Adrenal gland (tissue), 5 donors: ENCODE results near the gene SIN3A.

ENCODE experiments used
- POLR2A ChIP-seq, 2 donors: fragments of 450-650 bp; IDR thresholded peaks; one replicate each; pipeline ENCODE4 v1.6.1; 2017; ENCODE audit warnings: antibody characterized with exemption in 2 of 2, mild to moderate bottlenecking in 2 of 2, moderate library complexity in 1 of 2
- TF ChIP-seq, protein P1 (sequence below), 6 experiments: fragments of 450-650 bp in 4 of 6; fragments of 200-600 bp in 2 of 6; sonication (generic) in 1 of 6; IDR thresholded peaks; 1 replicate in 5 of 6; 2 replicates in 1 of 6; pipeline versions ENCODE4 v1.5.1 to v1.8.0; 2016 to 2021; ENCODE audit warnings: antibody characterized with exemption in 6 of 6, mild to moderate bottlenecking in 2 of 6, moderate library complexity in 1 of 6
- donor health status: DM: no; HTN: no; CAD: no.

DNA sequence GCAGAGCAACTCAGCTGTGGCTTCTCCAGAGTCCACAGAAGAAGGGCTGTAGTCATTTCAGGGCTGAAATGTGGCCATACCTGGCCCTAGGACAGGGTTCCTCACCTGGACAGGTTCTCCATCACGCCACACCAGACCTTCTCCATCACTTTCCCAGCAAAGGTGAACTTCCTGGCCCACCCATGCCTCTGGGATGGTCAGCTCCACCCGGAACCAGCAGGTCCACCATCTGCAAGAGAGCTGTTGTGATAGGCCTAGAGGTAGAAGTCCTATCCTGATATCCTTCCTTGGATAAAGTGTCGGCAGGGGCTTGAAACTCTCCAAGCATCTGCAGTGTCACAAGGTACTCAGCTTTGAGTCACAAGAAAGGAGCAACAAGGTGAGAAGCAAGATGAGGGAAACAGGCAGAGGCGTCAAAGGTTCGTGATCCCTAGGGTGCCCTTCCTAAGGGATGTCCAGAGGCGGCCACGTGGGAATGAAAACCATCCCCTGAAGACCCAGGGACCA is 84.0 kb downstream of the SIN3A start:
- TF ChIP-seq, protein P1, sequence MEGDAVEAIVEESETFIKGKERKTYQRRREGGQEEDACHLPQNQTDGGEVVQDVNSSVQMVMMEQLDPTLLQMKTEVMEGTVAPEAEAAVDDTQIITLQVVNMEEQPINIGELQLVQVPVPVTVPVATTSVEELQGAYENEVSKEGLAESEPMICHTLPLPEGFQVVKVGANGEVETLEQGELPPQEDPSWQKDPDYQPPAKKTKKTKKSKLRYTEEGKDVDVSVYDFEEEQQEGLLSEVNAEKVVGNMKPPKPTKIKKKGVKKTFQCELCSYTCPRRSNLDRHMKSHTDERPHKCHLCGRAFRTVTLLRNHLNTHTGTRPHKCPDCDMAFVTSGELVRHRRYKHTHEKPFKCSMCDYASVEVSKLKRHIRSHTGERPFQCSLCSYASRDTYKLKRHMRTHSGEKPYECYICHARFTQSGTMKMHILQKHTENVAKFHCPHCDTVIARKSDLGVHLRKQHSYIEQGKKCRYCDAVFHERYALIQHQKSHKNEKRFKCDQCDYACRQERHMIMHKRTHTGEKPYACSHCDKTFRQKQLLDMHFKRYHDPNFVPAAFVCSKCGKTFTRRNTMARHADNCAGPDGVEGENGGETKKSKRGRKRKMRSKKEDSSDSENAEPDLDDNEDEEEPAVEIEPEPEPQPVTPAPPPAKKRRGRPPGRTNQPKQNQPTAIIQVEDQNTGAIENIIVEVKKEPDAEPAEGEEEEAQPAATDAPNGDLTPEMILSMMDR (IDR thresholded peaks at IDR 0.05): no peak
- TF ChIP-seq POLR2A (IDR thresholded peaks at IDR 0.05): no peak
